Prostate gland (tissue), 2 donors: Measurements from ENCODE around the gene PREPL.

Experiments
- CTCF ChIP-seq, 4 experiments: fragments of 200-600 bp in 2 of 4; fragments of 450-650 bp in 2 of 4; sonication (generic) in 2 of 4; IDR thresholded peaks; 1 replicate in 3 of 4; 2 replicates in 1 of 4; pipeline ENCODE4 v1.5.1; 2016 to 2019; ENCODE audit warnings: antibody characterized with exemption in 4 of 4, mild to moderate bottlenecking in 2 of 4, moderate library complexity in 2 of 4
- POLR2A ChIP-seq: fragments of 450-650 bp; IDR thresholded peaks from one replicate; pipeline ENCODE4 v1.6.1; 2016; ENCODE audit warnings: antibody characterized with exemption, mild to moderate bottlenecking
- POLR2AphosphoS5 ChIP-seq: sonication (generic); formaldehyde crosslinking; IDR thresholded peaks from one replicate; pipeline ENCODE4 v1.6.1; 2017; ENCODE audit warnings: antibody characterized with exemption

GRCh38 chr2:44351088-44351487, 10.2 kb downstream of the PREPL start:
- TF ChIP-seq POLR2AphosphoS5 (no peak), CTCF (IDR thresholded peaks at IDR 0.05) (no peak), POLR2A (no peak)
